Ishikawa (cell line): Measurements from ENCODE around the gene KIF16B.

Experiments used
- CREB1 ChIP-seq: IDR thresholded peaks from 2 replicates; pipeline ENCODE4 v1.6.1; 2012; ENCODE audit warnings: low read depth
- EGR1 ChIP-seq: IDR thresholded peaks from 2 replicates; pipeline ENCODE4 v1.6.1; 2012
- EP300 ChIP-seq: IDR thresholded peaks from 2 replicates; pipeline ENCODE4 v1.6.1; 2012; ENCODE audit warnings: borderline replicate concordance
- FOXM1 ChIP-seq: IDR thresholded peaks from 2 replicates; pipeline ENCODE4 v1.6.1; 2012; ENCODE audit warnings: low read depth, borderline replicate concordance
- MAX ChIP-seq: IDR thresholded peaks from 2 replicates; pipeline ENCODE4 v1.6.1; 2012
- RAD21 ChIP-seq: IDR thresholded peaks from 2 replicates; pipeline ENCODE4 v1.6.1; 2012; ENCODE audit warnings: low read depth
- REST ChIP-seq: IDR thresholded peaks from 2 replicates; pipeline ENCODE4 v1.6.1; 2012; ENCODE audit warnings: low read depth, mild to moderate bottlenecking
- TAF1 ChIP-seq: IDR thresholded peaks from 2 replicates; pipeline ENCODE4 v1.6.1; 2012; ENCODE audit warnings: low read depth, mild to moderate bottlenecking
- TEAD4 ChIP-seq: IDR thresholded peaks from 2 replicates; pipeline ENCODE4 v1.6.1; 2012
- YY1 ChIP-seq: IDR thresholded peaks from 2 replicates; pipeline ENCODE4 v1.6.1; 2012; ENCODE audit warnings: low read depth

GRCh38 chr20:16609066-16609465 lies 35.8 kb upstream of the KIF16B start:
- TF ChIP-seq EP300 (no peak), YY1 (no peak), TAF1 (no peak), REST (no peak), TEAD4 (no peak), RAD21 (no peak), MAX (no peak), EGR1 (no peak), CREB1 (no peak), FOXM1 (no peak)
